NT2/D1 (cell line): Measurements from ENCODE around the gene FTO.

Experiments
- YY1 ChIP-seq: IDR thresholded peaks from 2 replicates; pipeline ENCODE4 v1.6.1; 2011; ENCODE audit not compliant: insufficient read length, insufficient read depth
- ZNF274 ChIP-seq: IDR thresholded peaks from 2 replicates; pipeline ENCODE4 v1.6.1; 2011; ENCODE audit warnings: mild to moderate bottlenecking, low read depth, low read length

DNA sequence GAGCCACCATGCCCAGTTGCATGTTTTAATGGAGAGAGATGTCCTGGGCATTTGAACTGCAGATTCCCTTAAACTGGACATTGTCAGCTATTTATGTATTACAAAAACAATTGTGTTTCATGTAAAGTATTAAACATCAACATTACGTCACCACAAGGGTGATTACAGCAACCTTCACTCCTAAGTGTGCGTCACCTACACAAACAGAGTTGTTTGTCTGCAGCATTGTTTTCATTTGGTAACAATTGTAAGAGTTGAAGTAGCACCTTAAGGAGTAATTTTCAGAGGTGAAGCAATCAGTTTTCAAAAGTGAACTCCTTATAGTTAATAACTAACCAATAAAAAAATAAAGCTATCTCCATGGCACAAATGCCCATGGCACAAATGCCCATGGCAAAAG, 311.2 kb downstream of the FTO start:
- TF ChIP-seq YY1 = no peak
- no peak for TF ChIP-seq ZNF274
